GM18873 (cell line): ENCODE measurements around the gene EIF2B4.
"Not testable (repeated sequence)": the region's sequence is repeated elsewhere in the genome, so short reads cannot be mapped to it uniquely, and the experiment has no call there.

ENCODE experiments used
- ATAC-seq: cut with Tn5 transposase; IDR thresholded peaks from one replicate; pipeline ENCODE4 v1.9.1; 2021; ENCODE audit warnings: mild to moderate bottlenecking, moderate library complexity, moderate number of reproducible peaks; ENCODE audit not compliant: unreplicated experiment, low FRiP score

The EIF2B4 gene

DNA sequence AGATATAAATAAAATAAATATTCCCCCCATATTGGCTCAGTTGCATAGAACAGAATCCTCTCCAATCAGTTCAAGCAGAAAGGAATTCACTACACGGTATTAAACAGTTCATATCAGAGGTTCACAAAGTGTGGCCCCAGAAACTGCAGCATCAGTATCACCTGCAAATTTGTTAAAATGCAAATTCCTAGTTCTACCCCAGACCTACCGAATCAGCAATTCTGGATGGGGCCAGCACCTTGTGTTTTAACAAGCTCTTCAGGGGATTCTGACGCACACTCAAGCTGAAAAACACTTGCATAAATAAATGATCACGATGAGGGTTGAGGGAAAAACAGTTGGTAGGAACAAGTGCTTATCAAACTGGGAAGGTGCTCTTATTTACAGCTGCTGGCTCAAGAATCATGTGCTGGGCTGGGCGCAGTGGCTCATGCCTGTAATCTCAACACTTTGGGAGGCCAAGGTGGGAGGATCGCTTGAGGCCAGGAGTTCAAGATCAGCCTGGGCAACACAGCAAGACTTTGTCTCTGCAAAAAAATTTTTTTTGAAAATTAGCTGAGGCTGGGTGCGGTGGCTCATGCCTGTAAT, 19.9 kb downstream of the EIF2B4 start:
- ATAC-seq = no peak

DNA sequence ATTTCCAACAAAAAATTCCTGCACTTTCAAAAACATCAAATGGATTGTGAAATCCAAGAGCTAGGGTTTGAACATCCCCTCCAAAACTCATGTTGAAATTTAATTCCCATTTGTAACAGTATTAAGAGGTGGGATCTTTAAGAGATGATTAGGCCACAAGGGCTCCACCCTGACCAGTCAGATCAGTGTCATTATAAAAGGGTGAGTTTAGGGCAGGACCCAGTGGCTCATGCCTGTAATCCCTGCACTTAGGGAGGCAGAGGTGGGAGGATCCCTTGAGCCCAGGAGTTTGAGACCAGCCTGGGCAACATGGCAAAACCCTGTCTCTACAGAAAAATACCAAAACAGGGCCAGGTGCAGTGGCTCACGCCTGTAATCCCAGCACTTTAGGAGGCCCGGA, 22.5 kb downstream of the EIF2B4 start:
- no peak for ATAC-seq

- no peak for ATAC-seq
Measured at GRCh38 chr2:27336173-27336572, 34.0 kb downstream of the EIF2B4 start.

DNA sequence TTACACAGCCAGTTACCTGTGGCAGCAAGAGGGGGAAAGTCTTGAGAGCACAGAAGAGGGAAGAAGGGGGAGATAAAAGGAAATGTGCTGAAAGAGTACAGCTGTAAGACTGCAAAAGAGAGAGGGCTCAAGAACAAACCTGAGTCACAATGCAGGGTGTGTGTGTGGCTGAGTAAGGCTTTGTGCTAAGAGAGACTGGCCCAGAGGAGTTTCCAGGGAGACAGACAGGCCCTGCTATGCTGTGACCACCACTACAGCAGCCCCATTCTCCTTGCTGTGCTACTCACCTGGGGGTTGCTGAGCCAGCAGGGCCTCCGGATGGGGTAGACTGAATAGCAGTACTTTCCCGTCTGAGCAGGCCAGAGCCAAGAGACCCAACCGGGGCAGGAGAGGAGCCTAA, 34.8 kb downstream of the EIF2B4 start:
- no peak for ATAC-seq

GRCh38 chr2:27324720-27325119, 45.4 kb downstream of the EIF2B4 start:
- no peak for ATAC-seq

DNA sequence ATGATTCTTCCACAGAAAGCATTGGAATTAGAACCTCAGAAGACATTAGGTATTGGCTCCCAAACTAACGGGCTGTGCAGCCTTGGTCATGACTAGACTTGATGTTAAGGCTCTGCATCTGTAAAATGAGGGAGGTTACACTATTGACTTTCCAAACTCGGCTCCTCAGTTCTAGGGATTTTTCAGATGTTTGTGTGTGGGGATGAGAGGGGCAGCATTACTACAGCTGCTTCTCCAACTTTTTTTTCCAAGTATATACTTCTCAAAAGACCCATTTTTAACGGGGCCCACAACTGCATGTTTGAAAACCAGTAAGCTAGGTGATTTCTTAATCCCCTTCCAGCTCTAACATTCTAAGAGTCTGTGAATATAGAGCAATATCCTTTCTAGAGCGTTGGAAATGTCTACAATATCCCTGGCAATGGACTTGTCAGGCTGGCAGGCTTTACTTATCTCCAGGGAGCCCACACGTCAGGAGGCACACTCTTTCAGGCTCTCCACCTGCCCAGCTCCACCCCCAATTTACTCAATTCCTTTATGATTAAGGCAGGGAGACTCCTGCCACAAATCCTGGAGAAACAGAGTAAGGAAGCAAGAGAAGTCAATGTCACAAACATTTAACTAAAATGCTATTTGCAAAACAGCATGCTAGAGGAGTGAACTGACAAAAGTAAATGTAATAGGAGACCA, 46.4 kb downstream of the EIF2B4 start:
- ATAC-seq = no peak

DNA sequence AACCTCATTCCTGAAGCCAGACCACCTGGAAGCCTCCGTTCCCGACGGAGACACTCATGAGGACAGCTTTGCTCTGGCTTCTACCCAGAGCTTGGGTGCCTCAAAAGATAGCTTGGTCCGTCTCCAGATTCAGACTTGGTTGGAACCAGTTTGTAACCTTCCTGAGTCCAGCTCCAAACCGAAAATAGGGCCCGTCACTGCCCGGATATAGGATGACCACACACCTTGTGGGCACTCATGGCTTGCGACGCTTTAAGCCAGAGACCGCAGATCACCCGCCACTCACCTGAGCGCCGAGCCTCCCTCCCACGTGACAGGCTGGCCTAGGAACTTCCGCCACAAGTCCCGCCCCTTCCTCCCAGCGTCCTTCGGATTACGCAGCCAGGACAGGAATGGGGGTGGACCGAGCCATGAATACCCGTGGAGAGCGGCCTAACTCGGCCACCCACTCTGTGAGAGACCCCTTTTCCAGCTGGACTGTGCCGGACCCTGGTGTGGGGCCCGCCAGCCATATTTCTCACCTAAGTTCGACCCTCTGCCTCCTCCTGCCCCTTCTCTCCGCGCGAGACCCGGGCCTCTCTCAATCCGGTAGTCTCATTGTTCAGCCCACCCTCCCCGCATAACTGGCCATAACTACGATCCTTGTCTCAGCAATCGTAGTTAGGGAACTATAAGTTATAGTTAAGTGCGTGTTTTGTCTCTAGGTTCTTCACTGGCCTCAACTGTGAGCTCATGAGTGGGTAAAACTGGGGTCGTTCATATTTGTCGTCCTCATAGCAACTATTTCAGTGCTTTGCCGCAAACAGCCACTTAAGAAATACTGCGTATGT, 47.2 kb downstream of the EIF2B4 start, which contains the start of gene MPV17:
Gene MPV17, minus strand, starts transcription at position 332 of the 830 bp plus-strand sequence. CDS start 580 bp downstream, outside the sequence.
- ATAC-seq = peak; percentile 72

- ATAC-seq = no peak
Measured at GRCh38 chr2:27322301-27322765, 47.8 kb downstream of the EIF2B4 start.

GRCh38 chr2:27320958-27321543, 49.1 kb downstream of the EIF2B4 start:
- no peak for ATAC-seq

GRCh38 chr2:27319839-27320238, 50.3 kb downstream of the EIF2B4 start:
- ATAC-seq = not testable (repeated sequence)

- no peak for ATAC-seq
Measured at GRCh38 chr2:27316655-27317412, 53.3 kb downstream of the EIF2B4 start.

- no peak for ATAC-seq
Measured at GRCh38 chr2:27315122-27315521, 55.0 kb downstream of the EIF2B4 start.

DNA sequence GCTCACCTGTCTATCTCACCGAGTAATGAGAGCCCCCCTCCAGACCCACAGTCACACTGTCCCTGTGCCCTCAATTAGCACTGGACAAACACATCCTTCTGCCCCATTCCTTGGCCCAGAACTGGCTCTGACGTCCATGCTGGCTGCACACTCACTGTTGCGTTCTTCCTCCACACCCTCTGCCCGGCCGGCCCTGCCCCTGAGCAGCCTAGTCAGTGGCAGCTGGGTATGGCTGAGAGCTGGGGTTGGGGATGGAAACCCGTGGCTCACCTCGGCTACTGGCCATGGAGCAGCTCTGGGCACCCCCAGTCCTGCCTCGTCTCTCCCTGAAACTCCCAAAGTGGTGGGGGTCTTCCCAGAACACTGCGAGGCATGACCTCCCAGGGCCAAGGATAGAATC, 55.4 kb downstream of the EIF2B4 start:
- no peak for ATAC-seq
